Measurements from ENCODE around the gene CES1. TPM values are rescaled to one million over a fixed set of nuclear protein-coding genes. Genes with fewer than 3 reads are reported as not detected.
"Not testable (repeated sequence)": the region's sequence is repeated elsewhere in the genome, so short reads cannot be mapped to it uniquely, and the experiment has no call there.

Gene CES1
- polyA plus RNA-seq, 3 donors = 2.2 to 5.4 (median 3.7) TPM

DNA sequence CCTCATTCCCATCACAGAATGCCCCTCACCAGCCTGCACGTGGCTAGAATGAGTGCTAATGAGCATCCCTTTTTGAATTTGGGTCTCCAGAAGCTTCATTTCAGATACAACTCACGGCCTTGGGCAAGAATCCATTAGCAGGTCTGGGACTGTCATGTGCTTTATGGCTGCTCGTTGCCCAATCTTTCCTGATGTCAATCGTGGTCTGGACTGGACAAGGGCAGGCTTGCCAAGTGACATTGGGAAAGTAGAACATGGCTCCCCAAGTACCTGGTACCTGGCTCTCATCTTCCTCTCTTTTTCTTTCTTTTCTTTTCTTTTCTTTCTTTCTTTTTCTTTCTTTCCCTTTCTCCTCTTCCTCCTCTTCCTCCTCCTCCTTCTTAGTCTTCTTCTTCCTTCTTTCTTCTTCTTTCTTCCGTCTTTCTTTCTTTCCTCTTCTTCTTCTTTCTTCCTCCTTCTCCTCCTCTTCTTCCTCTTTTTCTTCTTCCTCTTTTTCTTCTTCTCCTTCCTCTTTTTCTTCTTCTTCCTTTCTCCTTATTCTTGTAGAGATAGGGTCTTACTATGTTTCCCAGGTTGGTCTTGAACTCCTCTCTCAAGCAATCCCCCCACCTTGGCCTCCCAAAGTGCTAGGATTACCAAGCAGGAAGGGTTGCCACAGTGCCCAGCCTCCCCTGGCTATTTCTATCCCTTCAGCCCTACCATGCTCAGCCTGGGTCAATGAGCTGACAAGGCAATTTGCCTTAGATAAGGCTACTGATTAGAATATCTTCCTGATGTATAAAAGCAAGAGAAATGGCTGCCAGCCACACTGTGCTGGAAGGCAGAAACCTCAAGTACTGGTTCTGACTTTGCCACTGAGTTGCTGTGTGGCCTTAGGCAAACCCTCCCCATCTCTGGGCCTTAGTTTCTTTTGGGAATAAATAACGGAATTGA, 75.0 kb downstream of the CES1 start:
- not testable (repeated sequence) for DNase-seq (ENCODE audit: extremely low read depth in 1 of 11, low read depth in 9 of 11, low spot score in 4 of 11)

DNA sequence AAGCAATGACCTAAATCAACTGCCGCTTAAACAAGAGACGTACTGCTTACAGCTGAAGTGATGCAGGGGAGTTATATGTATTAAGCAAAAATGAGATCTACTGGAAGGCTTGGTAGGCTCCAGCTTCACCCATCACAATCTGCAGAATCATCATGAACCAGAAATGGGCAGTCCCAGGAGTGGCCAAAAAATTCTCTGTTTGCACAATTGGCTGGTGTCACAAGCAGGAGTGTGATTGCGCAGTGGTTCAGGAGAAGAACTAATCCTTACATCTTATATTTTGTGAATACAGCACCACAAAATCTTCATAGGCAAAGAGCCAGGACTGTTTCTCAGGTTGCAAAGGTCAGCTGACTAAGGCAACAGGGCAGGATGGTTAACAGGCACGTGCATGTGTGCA, 75.9 kb downstream of the CES1 start:
- no peak for DNase-seq (ENCODE audit: extremely low read depth in 1 of 11, low read depth in 9 of 11, low spot score in 4 of 11)

DNA sequence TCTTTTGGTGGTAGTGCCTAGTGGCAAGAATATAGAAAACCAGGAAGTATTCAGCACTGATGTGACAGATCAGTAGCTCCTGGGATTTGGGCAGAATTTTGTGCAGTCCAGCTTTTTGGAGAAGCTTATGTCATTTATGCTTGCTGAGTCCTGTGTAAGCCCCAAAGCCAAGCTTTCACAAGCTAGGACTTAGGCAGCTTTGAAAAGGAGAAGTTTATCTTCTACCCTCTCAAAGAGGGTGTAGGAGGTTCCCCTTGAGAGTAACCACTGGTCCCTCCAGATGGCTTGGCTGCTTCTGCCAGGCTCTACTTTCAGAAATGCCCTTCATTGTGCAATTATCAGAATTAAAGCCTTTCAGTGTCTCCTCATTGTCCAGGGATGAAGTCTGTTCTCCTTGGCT, 78.8 kb downstream of the CES1 start:
- DNase-seq (ENCODE audit: extremely low read depth in 1 of 11, low read depth in 9 of 11, low spot score in 4 of 11) = no peak

DNA sequence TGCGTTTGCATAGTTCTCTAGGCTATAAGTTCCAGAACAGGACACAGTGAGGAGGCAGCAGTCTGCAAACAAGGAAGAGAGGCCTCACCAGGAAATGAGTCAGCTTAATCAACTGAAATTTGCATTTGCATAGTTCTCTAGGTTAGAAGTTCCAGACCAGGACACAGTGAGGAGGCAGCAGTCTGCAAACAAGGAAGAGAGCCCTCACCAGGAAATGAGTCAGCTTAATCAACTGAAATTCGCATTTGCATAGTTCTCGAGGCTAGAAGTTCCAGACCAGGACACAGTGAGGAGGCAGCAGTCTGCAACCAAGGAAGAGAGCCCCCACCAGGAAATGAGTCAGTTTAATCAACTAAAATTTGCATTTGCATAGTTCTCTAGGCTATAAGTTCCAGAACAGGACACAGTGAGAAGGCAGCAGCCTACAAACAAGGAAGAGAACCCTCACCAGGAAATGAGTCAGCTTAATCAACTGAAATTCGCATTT, 79.7 kb downstream of the CES1 start:
- not testable (repeated sequence) for DNase-seq (ENCODE audit: extremely low read depth in 1 of 11, low read depth in 9 of 11, low spot score in 4 of 11)

Other genes with a start within 250 kb of the CES1 start
- under 1 TPM; 0.08 to 0.17 (median 0.10) TPM for gene SLC6A2, start 177.1 kb downstream of the CES1 start, polyA plus RNA-seq (ENCODE audit: insufficient read length in 3 of 3)
- under 1 TPM in 2 of 3 donors, not detected in 1; 0.06 to 0.18 TPM for gene CES5A, start 42.3 kb upstream of the CES1 start, polyA plus RNA-seq (ENCODE audit: insufficient read length in 3 of 3)

All from renal cortex interstitium (tissue), 11 donors.